AG09309 (cell line): Measurements from ENCODE around the gene OR2T10.
"Not testable (repeated sequence)": the region's sequence is repeated elsewhere in the genome, so short reads cannot be mapped to it uniquely, and the experiment has no call there.

Experiments
- DNase-seq: peaks from one replicate; pipeline ENCODE4 v3.0.0-alpha.2; 2010; ENCODE audit warnings: low read depth
- H3K4me3 ChIP-seq: 2 replicates; pipeline ENCODE4 v1.5.1; 2011; ENCODE audit warnings: mild to moderate bottlenecking, low read depth, low read length, moderate library complexity; ENCODE audit not compliant: control insufficient read depth

OR2T10 gene

GRCh38 chr1:248551027-248551426, 46.5 kb downstream of the OR2T10 start:
- not testable (repeated sequence) for DNase-seq, H3K4me3 ChIP-seq

GRCh38 chr1:248547383-248547782, 50.1 kb downstream of the OR2T10 start:
- DNase-seq, H3K4me3 ChIP-seq: not testable (repeated sequence)
